AG08396 (cell line): ENCODE measurements around the gene JAG1.

Experiments
- DNase-seq: peaks from one replicate; pipeline ENCODE4 v3.0.0; 2012; ENCODE audit warnings: low spot score, mixed read lengths

Gene JAG1

DNA sequence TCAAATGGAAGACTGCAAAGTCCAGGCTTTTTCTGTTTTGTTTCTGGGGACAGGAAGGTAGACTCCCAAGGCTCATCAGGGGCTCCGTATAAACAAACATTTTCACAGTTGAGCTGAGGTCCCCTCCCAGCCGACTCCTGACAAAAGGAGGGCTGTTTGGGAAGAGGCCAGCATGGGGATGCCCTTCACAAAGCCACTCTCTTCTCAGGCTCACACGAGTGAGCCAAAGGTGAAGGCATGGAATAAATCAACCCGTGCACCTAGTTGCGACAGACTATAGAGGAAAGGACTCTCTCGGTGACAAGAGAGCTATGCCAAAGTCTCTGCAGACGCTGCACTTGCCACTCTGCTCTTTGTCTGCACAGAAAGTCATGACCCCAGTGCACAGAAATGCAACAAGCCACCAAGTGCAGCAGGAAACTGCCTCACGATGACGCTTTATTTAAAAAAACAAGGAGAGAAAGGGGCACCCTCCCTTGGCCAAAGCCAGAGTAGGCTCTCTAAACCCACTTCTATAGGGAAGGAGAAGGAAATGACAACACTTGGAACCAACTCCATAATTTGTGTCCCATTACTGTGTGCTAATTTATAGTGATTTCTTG lies 21.0 kb downstream of the JAG1 start:
- no peak for DNase-seq

DNA sequence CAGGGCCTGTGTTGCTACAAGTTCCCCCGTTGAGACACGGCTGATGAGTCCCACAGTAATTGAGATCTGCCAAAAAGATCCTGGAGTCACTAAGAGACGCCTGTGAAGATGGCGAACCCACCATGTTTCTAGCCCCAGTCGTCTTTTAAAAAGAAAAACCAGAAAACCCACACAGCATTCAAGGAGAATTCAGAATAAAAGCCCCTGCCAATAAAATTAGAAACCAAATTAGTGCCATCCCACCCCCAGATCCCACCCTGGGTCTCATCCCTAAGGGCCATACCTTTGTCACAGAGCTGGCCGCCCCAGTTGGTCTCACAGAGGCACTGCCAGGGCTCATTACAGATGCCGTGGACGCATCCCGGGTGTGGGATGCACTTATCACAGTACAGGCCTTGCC lies 21.6 kb downstream of the JAG1 start:
- DNase-seq: no peak

- DNase-seq: no peak
Observed at GRCh38 chr20:10651227-10651990, 22.4 kb downstream of the JAG1 start.

- DNase-seq: no peak
Observed at GRCh38 chr20:10649797-10650160, 24.0 kb downstream of the JAG1 start.

DNA sequence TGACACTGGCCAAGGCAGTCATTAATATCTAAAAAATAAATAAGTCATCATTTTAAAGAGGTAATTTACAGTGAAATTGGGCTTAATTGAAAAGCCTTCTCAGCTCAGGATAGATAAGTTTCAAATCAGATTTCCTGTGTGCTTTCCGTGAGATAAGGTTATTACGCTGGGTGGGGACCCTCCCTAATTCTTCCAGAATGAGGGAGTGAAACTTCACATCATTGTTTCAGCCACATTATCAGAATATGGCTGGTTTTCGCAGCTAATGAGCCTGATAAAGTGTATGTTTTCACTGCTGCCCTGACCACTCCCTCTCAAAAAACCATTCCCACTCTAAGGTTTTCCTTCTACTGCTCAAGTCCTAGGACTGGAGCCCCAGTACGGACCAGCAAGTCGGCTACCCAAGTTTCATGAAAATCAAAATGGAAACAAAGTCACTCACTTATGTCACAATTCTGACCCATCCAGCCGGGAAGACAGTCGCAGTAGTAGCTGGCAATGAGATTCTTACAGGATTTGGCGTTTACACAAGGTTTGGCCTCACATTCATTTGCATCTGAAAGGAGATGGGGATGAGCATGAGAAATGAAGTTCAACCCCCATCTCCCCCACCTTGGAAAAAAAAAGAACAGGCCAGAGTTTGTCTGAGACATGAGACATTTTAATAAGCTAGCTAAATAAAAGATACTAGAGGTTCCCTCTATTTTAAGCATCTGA lies 24.6 kb downstream of the JAG1 start:
- no peak for DNase-seq

GRCh38 chr20:10648651-10649050 lies 25.1 kb downstream of the JAG1 start:
- DNase-seq: peak; percentile 63

DNA sequence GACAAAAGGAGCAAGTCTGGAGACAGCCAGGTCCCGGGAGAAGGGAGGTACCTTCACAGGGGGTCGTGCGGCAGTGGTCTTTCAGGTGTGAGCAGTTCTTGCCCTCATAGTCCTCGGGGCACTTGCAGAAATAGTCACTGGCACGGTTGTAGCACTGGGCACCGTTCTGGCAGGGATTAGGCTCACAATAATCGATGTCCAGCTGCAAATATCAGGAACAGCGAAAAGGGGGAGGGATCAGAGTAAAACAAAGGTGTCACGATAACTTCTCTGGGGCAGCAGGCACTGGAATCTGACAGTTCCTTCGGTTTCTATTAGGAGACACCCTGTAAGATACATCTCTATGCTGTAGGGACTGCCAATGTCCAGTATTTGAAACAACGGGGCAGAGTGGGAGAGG lies 25.9 kb downstream of the JAG1 start:
- DNase-seq: no peak

DNA sequence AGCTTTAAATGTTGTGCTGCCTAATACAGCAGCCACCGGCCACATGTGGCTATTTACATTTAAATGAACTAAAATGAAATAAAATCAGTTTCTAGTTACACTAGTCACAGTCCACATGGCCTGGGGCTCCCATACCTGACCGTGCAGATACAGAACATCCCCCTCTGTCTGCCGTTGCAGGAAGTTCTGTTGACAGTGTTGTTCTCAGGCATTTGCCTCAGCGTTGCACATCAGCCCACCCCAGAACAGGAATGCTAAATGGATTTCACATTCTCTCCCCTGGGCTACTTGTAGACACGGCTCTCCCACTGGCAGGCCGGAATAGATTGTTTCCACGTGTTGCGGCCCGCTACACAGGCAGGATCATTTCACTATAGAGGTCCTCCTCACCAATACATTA lies 26.3 kb downstream of the JAG1 start:
- DNase-seq: no peak

DNA sequence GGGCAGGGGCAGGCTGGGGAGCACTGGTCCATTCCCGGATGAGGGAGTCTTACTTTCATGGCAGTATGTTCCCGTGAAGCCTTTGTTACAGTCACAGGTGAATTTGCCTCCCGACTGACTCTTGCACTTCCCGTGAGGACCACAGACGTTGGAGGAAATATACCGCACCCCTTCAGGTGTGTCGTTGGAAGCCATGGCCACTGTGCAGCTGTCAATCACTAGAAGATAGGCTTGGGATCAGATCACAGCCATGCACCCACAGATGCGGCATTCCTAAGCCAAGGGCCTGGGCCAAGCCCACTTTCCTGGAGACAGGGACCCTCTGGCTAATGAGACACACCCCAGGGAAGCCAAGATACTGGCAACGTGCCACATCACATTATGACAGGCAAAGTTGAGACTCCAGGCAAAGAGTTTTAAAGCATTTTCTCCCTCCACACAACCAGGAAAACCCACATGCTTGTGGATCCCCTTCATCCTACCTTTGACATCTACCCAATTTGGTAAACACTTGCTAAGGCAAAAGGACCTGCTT lies 26.8 kb downstream of the JAG1 start:
- DNase-seq: no peak

DNA sequence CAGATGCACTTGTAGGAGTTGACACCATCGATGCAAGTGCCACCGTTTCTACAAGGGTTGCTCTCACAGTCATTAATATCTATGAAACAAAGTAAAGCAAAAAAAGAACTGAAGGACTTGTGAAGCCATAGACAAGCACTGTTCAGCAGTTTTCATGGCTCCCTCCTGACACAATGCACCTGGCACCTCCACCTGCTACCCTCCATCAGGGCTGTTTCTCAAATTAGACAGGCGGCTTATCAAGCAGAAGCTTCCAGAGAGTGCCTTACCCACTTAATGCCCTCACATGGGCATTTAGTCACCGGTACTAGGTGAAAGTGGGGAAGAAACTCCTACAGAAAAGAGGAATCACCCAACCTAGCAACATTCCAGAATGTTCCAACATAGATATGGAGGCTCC lies 27.8 kb downstream of the JAG1 start:
- no peak for DNase-seq

GRCh38 chr20:10645205-10645570 lies 28.6 kb downstream of the JAG1 start:
- DNase-seq: no peak

- no peak for DNase-seq
Observed at GRCh38 chr20:10644458-10645204, 29.2 kb downstream of the JAG1 start.

- no peak for DNase-seq
Observed at GRCh38 chr20:10643560-10643873, 30.3 kb downstream of the JAG1 start.

DNA sequence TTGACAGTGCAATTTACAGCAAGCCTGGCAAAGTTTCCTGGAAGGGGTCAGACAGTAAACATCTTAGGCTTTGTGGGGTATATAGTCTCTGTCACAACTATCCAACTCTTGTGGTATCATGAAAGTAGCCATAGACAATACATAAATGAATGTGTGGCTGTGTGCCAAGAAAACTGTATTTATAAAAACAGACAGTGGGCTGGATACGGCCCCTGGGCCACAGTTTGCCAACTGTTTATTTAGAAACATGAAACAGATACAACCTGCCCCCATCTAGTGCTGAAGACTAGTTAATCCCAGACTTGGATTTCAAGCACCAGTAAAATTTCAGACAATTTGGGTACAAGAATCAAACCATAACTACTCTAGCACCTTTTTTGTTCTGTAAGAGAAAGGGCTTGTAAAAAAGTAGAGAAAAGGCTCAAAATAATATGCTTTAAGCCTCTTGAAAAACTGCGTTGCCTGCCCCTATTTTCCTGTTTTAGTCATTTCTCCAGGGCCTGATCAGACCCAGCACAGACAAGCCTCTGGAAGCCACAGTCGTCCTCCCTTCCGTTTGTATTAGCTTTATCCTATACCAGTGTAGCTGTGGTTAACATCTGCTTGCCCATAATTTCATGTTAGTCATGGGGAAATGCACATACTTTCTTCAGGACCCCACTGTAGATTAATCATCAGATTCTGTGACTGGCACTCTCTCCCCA lies 30.8 kb downstream of the JAG1 start:
- DNase-seq: no peak

DNA sequence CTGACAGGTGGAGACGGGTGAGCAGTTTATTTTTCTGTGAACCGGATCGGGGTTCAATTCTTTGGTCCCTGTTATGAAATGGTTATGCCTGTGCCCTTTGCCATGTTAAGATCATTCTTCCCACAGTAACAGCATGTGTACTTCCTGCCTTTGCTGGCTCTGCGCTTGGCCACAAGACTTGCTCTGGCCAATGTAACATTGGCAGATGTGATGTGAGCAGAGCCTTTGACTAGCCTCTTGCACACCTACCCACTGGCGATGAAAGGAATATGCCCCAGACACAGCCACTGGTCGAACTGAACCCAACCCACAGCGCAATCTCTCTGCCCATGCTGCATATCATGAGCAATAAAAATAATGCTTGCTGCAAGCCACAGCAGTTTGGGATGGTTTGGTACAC lies 31.9 kb downstream of the JAG1 start:
- DNase-seq: no peak

DNA sequence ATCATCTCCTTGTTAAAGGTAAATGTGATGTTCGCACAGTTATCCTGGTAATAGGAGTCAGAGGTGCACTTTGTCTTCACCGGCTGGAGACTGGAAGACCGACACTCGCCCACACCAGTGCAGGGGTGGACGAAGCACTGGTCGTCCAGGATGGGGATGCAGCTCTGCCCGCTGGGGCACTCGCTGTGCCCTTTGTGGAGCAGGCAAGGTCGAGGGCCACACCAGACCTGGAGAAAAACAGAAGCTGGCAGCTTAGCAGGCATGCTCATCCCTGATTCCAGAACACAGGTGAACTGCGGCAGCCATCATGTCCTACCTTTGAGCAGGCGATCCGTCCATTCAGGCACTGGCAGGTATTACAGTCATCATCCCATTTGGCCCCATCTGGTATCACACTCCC lies 32.3 kb downstream of the JAG1 start:
- no peak for DNase-seq

DNA sequence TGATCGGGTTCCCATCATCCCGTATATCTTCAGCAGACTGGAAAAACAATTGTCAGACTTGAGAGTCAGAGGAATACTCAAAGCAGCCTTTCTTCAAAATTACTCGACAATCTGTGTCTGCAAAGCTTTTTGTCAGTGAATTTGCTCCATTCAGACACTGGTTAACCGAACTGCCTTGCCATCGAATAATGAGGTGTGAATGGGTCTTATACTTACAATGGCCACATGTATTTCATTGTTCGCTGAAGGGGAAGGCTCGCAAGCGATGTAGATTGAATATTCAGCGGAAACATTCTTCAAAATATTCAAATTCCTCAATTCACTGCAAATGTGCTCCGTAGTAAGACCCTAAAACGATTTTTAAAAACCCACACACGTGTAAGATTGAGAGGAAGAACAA lies 32.9 kb downstream of the JAG1 start:
- no peak for DNase-seq

- DNase-seq: no peak
Observed at GRCh38 chr20:10639737-10640556, 33.9 kb downstream of the JAG1 start.

GRCh38 chr20:10639077-10639736 lies 34.6 kb downstream of the JAG1 start:
- DNase-seq: no peak

GRCh38 chr20:10637563-10637962 lies 36.2 kb downstream of the JAG1 start:
- no peak for DNase-seq
